ENCODE data around the gene BTN1A1.
"Not testable (repeated sequence)": the region's sequence is repeated elsewhere in the genome, so short reads cannot be mapped to it uniquely, and the experiment has no call there.

Gene BTN1A1

DNA sequence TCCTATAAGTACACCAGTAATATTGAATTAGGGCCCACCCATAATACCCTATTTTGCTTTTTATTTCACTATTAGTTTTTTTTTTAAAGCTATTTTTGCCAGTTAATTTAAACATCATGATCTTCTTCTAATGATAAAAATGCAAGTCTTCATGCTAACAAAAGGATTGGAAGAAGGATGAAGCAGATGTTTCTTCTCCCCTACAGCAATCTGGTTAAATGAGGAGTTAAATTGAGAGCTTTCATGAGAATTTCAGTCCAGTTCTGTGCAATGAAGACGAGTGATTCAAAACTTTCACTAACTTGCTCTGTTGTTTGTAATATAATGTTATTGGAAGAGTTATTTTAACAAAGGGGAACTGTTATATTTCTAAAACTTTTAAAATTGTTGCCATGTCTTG, 41.5 kb downstream of the BTN1A1 start:
- DNase-seq, result no peak

DNA sequence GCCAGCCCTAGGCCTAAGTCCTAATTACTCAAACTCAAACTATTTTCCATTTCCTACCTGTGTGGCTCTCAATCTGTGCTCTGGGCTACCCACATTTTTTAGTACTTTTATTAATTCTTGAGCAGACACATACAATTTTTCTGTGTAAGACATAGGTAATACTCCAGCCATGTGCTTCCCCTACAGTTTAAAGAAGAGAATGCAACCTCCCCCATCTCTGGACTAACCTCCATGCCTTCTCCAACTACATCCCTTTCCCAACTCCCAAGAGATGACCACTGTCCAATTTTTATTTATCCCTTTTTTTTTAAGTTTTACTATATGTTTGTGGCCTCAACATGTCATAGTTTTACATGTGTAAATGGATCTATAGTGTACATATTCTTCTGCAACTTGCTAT, 43.9 kb downstream of the BTN1A1 start:
- no peak for DNase-seq

DNA sequence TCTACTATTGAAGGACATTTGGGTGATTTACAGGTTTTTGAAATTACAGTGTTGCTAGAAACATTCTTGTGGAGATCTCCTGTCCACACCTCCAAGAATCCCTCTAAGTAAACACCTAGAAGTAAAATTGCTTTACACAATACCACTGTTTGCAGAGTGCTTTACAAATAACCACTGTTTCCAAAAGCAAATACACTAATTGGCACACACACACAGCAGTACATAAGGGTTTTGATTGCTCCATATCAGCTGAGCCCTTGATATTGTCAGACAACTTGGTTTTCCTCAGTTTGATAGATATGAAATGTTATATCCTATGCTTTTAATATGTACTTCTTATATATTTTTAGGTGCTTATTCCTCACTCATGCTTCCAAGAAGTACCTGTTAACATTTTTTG, 44.4 kb downstream of the BTN1A1 start:
- no peak for DNase-seq

DNA sequence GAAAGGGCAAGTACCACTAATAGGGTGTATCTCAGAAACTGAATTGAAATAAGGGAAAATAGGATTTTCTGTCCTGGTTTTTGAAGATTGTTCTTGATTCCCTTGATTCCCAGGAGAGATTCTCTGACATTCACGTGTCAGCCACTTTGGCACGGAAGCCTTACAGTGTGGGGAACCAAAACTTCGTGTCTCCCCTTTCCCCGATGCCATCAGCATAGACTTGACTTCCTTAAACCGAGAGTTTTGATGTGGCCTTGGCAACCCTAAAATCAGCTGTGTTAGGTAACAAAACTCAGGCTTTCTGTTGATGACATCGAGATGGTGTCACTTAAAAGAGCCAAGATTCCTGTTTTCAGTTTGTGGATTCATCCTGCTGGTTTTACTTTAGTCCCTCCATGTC, 45.5 kb downstream of the BTN1A1 start:
- DNase-seq, result no peak

DNA sequence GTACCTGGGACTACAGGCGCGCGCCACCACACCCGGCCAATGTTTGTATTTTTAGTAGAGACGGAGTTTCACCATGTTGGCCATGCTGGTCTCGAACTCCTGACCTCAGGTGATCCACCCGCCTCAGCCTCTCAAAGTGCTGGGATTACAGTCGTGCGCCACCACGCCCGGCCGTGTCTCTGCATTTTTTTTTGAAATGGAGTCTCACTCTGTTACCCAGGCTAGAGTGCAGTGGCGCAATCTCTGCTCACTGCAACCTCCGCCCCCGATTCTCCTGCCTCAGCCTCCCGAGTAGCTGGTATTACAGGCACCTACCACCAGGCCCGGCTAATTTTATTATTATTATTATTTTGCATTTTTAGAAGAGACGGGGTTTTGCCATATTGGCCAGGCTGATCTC, 47.3 kb downstream of the BTN1A1 start:
- not testable (repeated sequence) for DNase-seq

DNA sequence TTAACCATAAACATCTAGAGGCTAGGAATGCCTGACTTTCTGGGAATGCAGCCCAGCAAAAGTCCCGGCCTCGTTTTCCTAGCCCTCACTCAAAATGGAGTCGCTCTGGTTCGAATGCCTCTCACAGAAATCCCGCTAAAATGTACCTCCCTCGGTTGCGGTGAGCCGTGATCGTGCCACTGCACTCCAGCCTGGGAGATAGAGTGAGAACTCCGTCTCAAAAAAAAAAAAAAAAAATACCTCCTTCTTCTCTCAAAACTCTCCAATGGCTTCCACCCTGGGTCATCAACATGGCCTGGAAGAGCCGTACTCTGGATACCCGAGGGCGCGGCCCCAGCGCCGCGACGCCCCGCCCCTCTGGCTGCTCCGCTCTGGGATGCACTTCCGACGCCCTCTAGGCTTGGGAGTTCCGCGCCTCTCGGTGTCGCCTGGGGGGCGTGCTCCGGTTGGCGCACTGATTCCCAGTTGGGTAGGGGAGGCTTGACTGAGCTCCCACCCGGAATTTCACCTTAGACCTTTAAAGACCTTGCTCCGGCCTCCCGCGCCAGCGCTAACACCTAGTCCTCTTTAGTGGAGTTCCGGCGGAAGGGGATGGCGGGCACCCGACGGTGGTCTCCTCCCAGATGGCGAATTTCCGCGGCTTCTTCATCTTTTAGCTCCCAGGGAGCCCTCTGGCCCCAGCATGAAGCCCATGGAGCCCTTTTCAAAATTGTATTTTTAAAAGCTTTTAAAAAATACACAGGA, 50.3 kb downstream of the BTN1A1 start:
- no peak for DNase-seq

DNA sequence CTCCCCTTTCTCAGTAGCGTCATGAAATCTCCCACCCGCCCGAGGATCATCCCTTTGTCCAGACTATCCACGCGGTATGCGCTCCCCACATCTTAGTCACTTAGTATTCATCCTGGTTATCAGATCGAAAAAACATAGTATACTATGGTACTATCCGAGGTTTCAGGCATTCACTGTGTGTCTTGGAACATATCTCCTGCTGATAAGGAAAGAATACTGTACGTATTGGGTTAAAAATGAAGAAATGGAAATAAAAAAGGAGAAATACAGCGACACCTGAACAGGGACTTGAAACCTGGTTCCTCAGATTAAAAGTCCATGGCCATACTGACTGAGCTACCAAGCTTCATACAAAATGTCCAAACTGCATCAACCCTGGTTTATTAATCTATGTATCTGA, 52.1 kb downstream of the BTN1A1 start:
- DNase-seq, result no peak

DNA sequence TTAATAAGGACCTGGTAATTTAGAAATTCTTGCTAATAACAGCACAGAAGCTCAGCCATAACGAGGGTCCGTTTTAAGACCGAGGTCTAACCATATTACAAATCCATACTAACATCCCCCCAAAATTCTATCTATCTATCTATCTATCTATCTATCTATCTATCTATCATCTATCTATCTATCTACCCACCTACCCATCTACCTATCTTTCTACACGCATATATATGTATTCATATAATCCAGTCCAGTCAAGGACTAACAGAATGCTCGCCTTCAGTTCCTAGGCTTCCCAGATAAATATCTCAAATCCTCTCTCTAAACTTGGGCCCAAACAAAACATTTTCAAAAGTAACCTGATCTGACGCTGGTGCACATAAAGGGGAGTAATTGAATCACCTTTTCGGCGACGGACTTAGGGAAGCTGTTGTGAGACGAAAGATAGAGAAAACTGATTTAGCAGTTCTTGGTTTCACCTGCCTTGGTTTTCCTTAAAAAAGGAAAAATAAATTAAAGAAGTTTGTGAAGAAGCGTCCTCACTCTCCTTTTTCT, 52.6 kb downstream of the BTN1A1 start:
- peak; percentile 9 for DNase-seq

DNA sequence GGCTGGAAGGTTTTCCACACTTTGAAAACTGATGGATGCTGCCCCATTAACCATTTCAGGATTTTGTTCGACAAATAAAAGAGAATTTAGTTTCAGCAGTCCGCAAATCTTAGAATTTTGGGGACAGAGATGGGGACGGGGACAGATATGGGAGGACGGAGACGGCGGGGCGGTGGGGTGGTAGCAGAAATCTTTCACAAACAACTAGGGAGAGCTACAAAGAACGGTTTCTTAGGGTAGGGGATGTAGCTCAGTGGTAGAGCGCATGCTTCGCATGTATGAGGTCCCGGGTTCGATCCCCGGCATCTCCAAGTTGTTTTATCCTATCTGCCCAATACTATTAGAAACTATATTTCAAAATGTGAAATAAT, 53.1 kb downstream of the BTN1A1 start:
- DNase-seq, result peak; percentile 89

DNA sequence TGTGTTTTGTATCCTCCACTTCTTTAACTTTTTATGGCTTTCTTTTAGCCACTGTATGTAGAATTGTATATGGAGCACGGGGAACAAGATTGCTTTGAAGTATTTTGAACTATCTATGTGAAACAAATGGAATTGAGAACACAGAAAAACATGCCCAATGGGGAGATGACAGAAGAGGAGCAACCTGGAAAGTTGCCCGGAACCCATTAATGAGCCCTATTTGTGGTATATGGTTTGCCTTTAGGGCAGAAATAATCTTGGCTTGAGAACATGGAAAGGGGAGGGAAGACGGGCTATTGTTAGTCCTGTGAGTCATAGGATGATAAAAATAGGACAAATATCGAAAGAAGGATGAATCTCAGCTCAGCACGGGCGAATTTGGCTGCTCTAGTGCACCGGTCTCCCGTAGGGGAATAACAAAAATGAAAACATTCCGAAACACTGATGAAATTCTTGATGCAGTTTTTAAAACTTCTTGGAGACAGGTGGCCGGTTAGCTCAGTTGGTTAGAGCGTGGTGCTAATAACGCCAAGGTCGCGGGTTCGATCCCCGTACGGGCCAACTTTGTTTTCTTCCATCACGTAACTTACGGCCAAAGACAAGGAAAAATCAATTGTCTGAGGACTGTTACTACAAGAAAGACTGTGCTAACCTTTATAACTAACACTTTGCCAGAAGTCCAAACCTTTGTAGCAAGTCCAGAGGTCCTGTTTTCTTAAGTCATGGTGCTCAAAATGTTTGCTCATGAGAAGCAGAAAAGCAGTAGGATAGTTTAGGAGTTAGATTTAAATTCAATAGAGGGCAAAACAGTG, 53.7 kb downstream of the BTN1A1 start:
- peak; percentile 83 for DNase-seq

DNA sequence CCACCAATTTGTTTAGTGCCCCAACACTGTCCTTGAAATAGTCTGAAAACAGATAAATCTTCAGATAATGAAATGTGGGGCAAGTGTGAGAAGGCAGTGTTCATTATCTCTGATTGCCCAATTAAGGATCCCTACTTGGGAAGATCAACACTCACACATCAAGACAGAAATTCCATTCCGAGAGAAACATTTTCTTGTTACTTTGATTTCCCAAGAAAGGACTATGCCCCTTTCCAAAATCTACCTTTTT, 54.3 kb downstream of the BTN1A1 start:
- DNase-seq, result no peak

DNA sequence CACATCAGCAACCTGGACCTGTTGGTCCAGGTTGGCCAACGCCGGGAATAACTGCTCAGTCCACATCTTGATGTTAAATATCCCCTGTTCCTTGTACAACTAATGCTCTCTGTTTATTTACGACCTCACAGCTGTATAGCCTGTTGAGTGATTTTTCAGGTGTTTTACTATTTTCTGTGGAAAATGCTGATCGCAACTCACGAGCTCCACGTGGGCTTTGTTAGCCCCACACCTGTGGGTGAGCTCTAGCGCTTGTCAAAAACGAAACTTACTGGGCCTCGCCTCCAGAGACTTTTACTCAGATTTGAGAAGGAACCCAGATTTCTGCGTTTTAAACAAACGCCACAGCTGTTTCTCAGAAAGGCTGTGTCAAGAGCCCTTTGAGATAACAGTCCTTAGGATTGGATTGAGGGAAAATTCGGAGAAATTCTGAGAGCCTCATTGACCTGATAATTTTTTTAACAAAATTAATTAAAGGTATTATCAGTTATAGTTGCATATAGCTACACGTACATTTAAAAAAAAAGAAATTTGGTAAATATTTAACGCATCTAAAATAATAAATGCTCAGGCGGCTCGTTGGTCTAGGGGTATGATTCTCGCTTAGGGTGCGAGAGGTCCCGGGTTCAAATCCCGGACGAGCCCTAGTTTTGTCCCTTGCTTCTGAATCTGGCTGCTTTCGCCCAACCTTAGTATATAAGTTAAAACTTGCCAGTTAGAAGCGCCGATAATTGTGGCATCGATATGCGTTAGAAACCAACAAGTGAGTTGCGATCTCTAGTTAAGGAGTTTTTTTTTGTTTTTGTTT, 54.8 kb downstream of the BTN1A1 start:
- peak; percentile 60 for DNase-seq

DNA sequence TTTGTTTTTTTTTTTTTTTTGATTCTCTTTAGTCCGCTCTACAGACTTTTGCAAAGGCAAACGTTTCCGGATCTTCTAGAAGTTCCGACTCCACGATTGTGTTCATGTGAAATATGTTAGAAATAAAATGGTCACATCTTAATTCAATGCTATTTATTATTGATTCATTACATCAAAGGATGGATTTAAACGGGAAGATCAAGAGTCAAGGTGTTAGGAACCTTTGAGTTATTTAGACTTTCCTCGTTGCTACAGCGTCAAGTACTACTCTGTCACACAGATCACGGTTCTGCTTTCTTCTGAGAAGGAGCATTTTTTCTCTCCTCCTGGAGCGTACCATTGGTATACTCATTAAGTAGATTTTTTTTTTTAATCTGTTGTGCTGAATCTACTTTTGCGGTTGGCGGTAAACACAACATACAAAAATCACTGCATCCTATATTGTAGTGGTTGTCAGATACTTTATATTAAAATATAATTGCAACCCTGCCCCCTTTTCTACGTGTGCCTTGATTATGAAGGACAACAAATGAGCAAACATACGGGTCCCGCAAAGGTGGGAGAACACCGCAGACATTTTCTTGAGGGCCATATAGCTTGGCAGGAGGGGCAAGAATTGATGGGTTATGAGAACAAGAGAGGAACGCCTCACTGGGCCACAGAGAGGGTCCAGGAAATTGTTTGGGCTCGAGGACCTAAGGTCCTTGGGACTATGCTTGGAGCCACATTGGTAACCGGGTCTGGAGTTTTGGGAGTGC, 55.6 kb downstream of the BTN1A1 start:
- DNase-seq, result peak; percentile 46

DNA sequence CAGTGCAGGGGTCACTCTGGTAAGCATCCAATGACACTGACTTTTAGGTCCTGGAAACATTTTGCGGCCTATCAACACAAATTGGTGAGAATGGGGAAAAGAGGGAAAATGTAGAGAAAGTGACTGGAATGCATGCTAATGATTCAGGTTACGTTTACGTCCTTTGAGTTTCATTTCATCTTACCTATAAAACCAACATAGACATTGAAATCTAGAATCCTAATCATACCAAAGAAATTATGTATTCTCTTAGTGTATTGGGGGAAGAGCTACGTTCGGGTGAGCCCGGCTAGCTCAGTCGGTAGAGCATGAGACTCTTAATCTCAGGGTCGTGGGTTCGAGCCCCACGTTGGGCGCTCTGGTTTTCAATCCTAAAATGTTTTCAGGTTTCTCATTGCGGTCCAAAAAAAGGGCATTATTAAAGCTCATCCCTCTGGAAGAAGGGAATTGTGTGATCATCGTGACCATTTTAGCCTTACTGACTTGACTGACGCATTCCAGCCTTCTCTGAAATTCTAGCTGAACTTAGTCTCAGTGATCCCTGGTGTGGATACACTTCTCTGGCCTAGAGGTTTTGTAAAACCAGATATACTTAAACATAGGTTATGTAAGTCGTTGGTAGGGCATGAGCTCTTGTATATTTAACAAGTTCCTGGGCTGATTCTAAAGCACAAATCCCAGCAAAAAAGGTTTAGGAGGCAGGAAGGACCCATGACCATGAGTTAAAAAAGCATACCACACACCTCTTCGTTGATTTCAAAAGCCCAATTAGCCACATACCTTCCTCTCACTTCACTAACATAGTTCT, 56.4 kb downstream of the BTN1A1 start:
- peak; percentile 27 for DNase-seq

Data from midbrain (tissue), 1 donor.